ENCODE data around the gene CMTM8. TPM values are rescaled to one million over a fixed set of nuclear protein-coding genes. Genes with fewer than 3 reads are reported as not detected.

The CMTM8 gene
- total and polyA plus RNA-seq, 4 donors: 15.2 to 24.5 (median 16.8) TPM

- H3K9ac ChIP-seq (ENCODE audit: insufficient read depth in 1 of 2, low read length in 2 of 2): no peak overlapping the region
- DNase-seq: peak in 1 of 3 donors; percentile 35
- H3K9me3 ChIP-seq (ENCODE audit: control insufficient read depth in 4 of 4, insufficient read depth in 3 of 4, low read length in 3 of 4): no peaks in the 10 kb centered on the region
- ATAC-seq (ENCODE audit: insufficient read depth, low FRiP score): no peak
- H3K27ac ChIP-seq (ENCODE audit: low read depth in 1 of 2, low read length in 1 of 2): no peak overlapping the region
- peaks cover 0 to 10% (median 0%) of the 10 kb centered on the region in 5 donors for H3K4me1 ChIP-seq (ENCODE audit: control insufficient read depth in 5 of 5, insufficient read depth in 5 of 5, low read length in 5 of 5)
- WGBS, 2 donors: 86 to 90% methylated on average over 1 of the region's 1 CpG
- TF ChIP-seq CTCF (IDR thresholded peaks at IDR 0.05; ENCODE audit: control extremely low read depth, extremely low read depth): no peak
- no peak overlapping the region for H3K4me3 ChIP-seq
- no peaks in the 10 kb centered on the region for H3K27me3 ChIP-seq (ENCODE audit: control insufficient read depth in 3 of 3, insufficient read depth in 3 of 3, low read length in 2 of 3)
- no peaks in the 10 kb centered on the region for H3K36me3 ChIP-seq (ENCODE audit: control insufficient read depth in 4 of 4, insufficient read depth in 4 of 4, low read length in 4 of 4)
These were observed 36.0 kb upstream of the CMTM8 start for GRCh38 chr3:32202496-32202895.

- Histone ChIP-seq H3K9ac (ENCODE audit: insufficient read depth in 1 of 2, low read length in 2 of 2) (no peak overlapping the region), H3K36me3 (ENCODE audit: control insufficient read depth in 4 of 4, insufficient read depth in 4 of 4, low read length in 4 of 4) (no peaks in the 10 kb centered on the region), H3K27ac (ENCODE audit: low read depth in 1 of 2, low read length in 1 of 2) (no peak overlapping the region), H3K9me3 (ENCODE audit: control insufficient read depth in 4 of 4, insufficient read depth in 3 of 4, low read length in 3 of 4) (no peaks in the 10 kb centered on the region), H3K4me3 (no peak overlapping the region), H3K4me1 (ENCODE audit: control insufficient read depth in 5 of 5, insufficient read depth in 5 of 5, low read length in 5 of 5) (peaks cover 0 to 10% (median 0%) of the 10 kb centered on the region in 5 donors), H3K27me3 (ENCODE audit: control insufficient read depth in 3 of 3, insufficient read depth in 3 of 3, low read length in 2 of 3) (no peaks in the 10 kb centered on the region)
- TF ChIP-seq CTCF (IDR thresholded peaks at IDR 0.05; ENCODE audit: control extremely low read depth, extremely low read depth): no peak
- no peak for DNase-seq
- no peak for ATAC-seq (ENCODE audit: insufficient read depth, low FRiP score)
These were observed 34.6 kb upstream of the CMTM8 start for GRCh38 chr3:32203854-32204253.

GRCh38 chr3:32208447-32208846, 30.0 kb upstream of the CMTM8 start:
- DNase-seq: no peak
- no peak for TF ChIP-seq CTCF (IDR thresholded peaks at IDR 0.05; ENCODE audit: control extremely low read depth, extremely low read depth)
- no peaks in the 10 kb centered on the region for H3K9me3 ChIP-seq (ENCODE audit: control insufficient read depth in 4 of 4, insufficient read depth in 3 of 4, low read length in 3 of 4)
- H3K4me1 ChIP-seq (ENCODE audit: control insufficient read depth in 5 of 5, insufficient read depth in 5 of 5, low read length in 5 of 5): peaks cover 0 to 5% (median 0%) of the 10 kb centered on the region in 5 donors
- H3K27ac ChIP-seq (ENCODE audit: low read depth in 1 of 2, low read length in 1 of 2): no peak overlapping the region
- WGBS, 2 donors: 45 to 70% methylated on average over 4 of the region's 4 CpGs
- ATAC-seq (ENCODE audit: insufficient read depth, low FRiP score): no peak
- H3K27me3 ChIP-seq (ENCODE audit: control insufficient read depth in 3 of 3, insufficient read depth in 3 of 3, low read length in 2 of 3): no peaks in the 10 kb centered on the region
- H3K36me3 ChIP-seq (ENCODE audit: control insufficient read depth in 4 of 4, insufficient read depth in 4 of 4, low read length in 4 of 4): no peaks in the 10 kb centered on the region
- no peak overlapping the region for H3K4me3 ChIP-seq
- H3K9ac ChIP-seq (ENCODE audit: insufficient read depth in 1 of 2, low read length in 2 of 2): no peak overlapping the region

- 87 to 93% methylated on average over 2 of the region's 2 CpGs for WGBS, 2 donors
- H3K4me1 ChIP-seq (ENCODE audit: control insufficient read depth in 5 of 5, insufficient read depth in 5 of 5, low read length in 5 of 5): no peaks in the 10 kb centered on the region
- H3K4me3 ChIP-seq: no peak overlapping the region
- H3K36me3 ChIP-seq (ENCODE audit: control insufficient read depth in 4 of 4, insufficient read depth in 4 of 4, low read length in 4 of 4): no peaks in the 10 kb centered on the region
- no peaks in the 10 kb centered on the region for H3K27me3 ChIP-seq (ENCODE audit: control insufficient read depth in 3 of 3, insufficient read depth in 3 of 3, low read length in 2 of 3)
- no peak overlapping the region for H3K9ac ChIP-seq (ENCODE audit: insufficient read depth in 1 of 2, low read length in 2 of 2)
- ATAC-seq (ENCODE audit: insufficient read depth, low FRiP score) (no peak), DNase-seq (no peak)
- H3K9me3 ChIP-seq (ENCODE audit: control insufficient read depth in 4 of 4, insufficient read depth in 3 of 4, low read length in 3 of 4): peaks cover 0 to 6% (median 3%) of the 10 kb centered on the region in 4 donors
- no peak for TF ChIP-seq CTCF (IDR thresholded peaks at IDR 0.05; ENCODE audit: control extremely low read depth, extremely low read depth)
- H3K27ac ChIP-seq (ENCODE audit: low read depth in 1 of 2, low read length in 1 of 2): no peak overlapping the region
These were observed 23.3 kb upstream of the CMTM8 start for GRCh38 chr3:32215185-32215584.

Data from lung (tissue), 12 donors.